ENCODE measurements around the gene EEF1AKMT4.

The EEF1AKMT4 gene

GRCh38 chr3:184236033-184236410 lies 13.4 kb upstream of the EEF1AKMT4 start:
- no peak for DNase-seq

- no peak for DNase-seq
These were observed 12.8 kb upstream of the EEF1AKMT4 start for GRCh38 chr3:184236636-184237035.

- no peak for DNase-seq
These were observed 12.3 kb upstream of the EEF1AKMT4 start for GRCh38 chr3:184237211-184237610.

- no peak for DNase-seq
These were observed 11.7 kb upstream of the EEF1AKMT4 start for GRCh38 chr3:184237807-184238206.

- DNase-seq, result no peak
These were observed 11.1 kb upstream of the EEF1AKMT4 start for GRCh38 chr3:184238246-184238818.

GRCh38 chr3:184239221-184239620 lies 10.3 kb upstream of the EEF1AKMT4 start:
- DNase-seq, result no peak

GRCh38 chr3:184239708-184240107 lies 9.8 kb upstream of the EEF1AKMT4 start:
- DNase-seq, result no peak

- no peak for DNase-seq
These were observed 8.9 kb upstream of the EEF1AKMT4 start for GRCh38 chr3:184240384-184241140.

- DNase-seq, result no peak
These were observed 8.4 kb upstream of the EEF1AKMT4 start for GRCh38 chr3:184241141-184241446.

GRCh38 chr3:184241447-184242296 lies 7.8 kb upstream of the EEF1AKMT4 start:
- no peak for DNase-seq

GRCh38 chr3:184242297-184242685 lies 7.2 kb upstream of the EEF1AKMT4 start:
- DNase-seq, result no peak

- peak; percentile 87 for DNase-seq
These were observed 739 bp upstream of the EEF1AKMT4 start, which contains the start of gene ALG3 for GRCh38 chr3:184248454-184249411. Gene ALG3 (minus strand): TSS chr3:184248962. CDS start chr3:184248940, 22 bp downstream.

- DNase-seq, result peak; percentile 92
These were observed 826 bp downstream of the EEF1AKMT4 start for GRCh38 chr3:184250167-184250828.

- DNase-seq, result no peak
These were observed 6.0 kb downstream of the EEF1AKMT4 start for GRCh38 chr3:184255291-184256039.

GRCh38 chr3:184257083-184257915 lies 7.8 kb downstream of the EEF1AKMT4 start:
- DNase-seq, result no peak

- no peak for DNase-seq
These were observed 9.5 kb downstream of the EEF1AKMT4 start for GRCh38 chr3:184258926-184259325.

- no peak for DNase-seq
These were observed 10.0 kb downstream of the EEF1AKMT4 start for GRCh38 chr3:184259396-184259877.

- DNase-seq, result no peak
These were observed 10.6 kb downstream of the EEF1AKMT4 start for GRCh38 chr3:184259878-184260723.

- no peak for DNase-seq
These were observed 11.3 kb downstream of the EEF1AKMT4 start for GRCh38 chr3:184260724-184261269.
